RPMI7951 (cell line): ENCODE results near the gene WDR43. TPM values are rescaled to one million over a fixed set of nuclear protein-coding genes. Genes with fewer than 3 reads are reported as not detected.

Experiments
- DNase-seq: peaks from one replicate; pipeline ENCODE4 v3.0.0-alpha.2; 2012; ENCODE audit warnings: low read depth
- total RNA-seq: library from RNA; depleted of rRNA; stranded (reverse); fragments of >200 nt; shearing (Covaris generic); gene quantifications from 2 replicates; pipeline ENCODE4 v1.2.3, GENCODE V29; 2014; rRNA removed

Gene WDR43
- 42.5 and 49.0 TPM in 2 replicates for total RNA-seq

GRCh38 chr2:28894470-28895188, at the start of gene WDR43:
WDR43 (plus strand) TSS chr2:28894667; CDS start chr2:28894699, 32 bp downstream.
- DNase-seq: peak; percentile 99

GRCh38 chr2:28855193-28855592, 39.3 kb upstream of the WDR43 start:
- DNase-seq: no peak

- DNase-seq: no peak
Measured at GRCh38 chr2:28855977-28856376, 38.5 kb upstream of the WDR43 start.

- DNase-seq: peak; percentile 5
Measured at GRCh38 chr2:28868611-28869010, 25.9 kb upstream of the WDR43 start.

- no peak for DNase-seq
Measured at GRCh38 chr2:28869494-28870145, 24.8 kb upstream of the WDR43 start.

GRCh38 chr2:28870146-28870891, 24.1 kb upstream of the WDR43 start, which contains the start of gene TRMT61B:
TRMT61B (minus strand) TSS chr2:28870309; CDS start chr2:28870277, 32 bp downstream.
- peak; percentile 94 for DNase-seq

- DNase-seq: no peak
Measured at GRCh38 chr2:28871620-28872019, 22.8 kb upstream of the WDR43 start.

GRCh38 chr2:28880193-28880592, 14.3 kb upstream of the WDR43 start:
- DNase-seq: no peak

- no peak for DNase-seq
Measured at GRCh38 chr2:28893488-28893887, 979 bp upstream of the WDR43 start.

- DNase-seq: peak; percentile 26
Measured at GRCh38 chr2:28895189-28895893, 874 bp downstream of the WDR43 start.

GRCh38 chr2:28896906-28897305, 2.4 kb downstream of the WDR43 start:
- DNase-seq: peak; percentile 42

- no peak for DNase-seq
Measured at GRCh38 chr2:28898048-28898447, 3.6 kb downstream of the WDR43 start.

GRCh38 chr2:28901202-28901601, 6.7 kb downstream of the WDR43 start:
- no peak for DNase-seq

GRCh38 chr2:28901841-28902240, 7.4 kb downstream of the WDR43 start:
- no peak for DNase-seq

- no peak for DNase-seq
Measured at GRCh38 chr2:28902584-28902983, 8.1 kb downstream of the WDR43 start.

GRCh38 chr2:28904295-28904694, 9.8 kb downstream of the WDR43 start:
- peak; percentile 23 for DNase-seq

- DNase-seq: no peak
Measured at GRCh38 chr2:28904802-28905457, 10.5 kb downstream of the WDR43 start.

GRCh38 chr2:28905533-28905932, 11.1 kb downstream of the WDR43 start:
- no peak for DNase-seq

- DNase-seq: no peak
Measured at GRCh38 chr2:28906376-28906775, 11.9 kb downstream of the WDR43 start.

- DNase-seq: no peak
Measured at GRCh38 chr2:28906821-28907220, 12.4 kb downstream of the WDR43 start.

- DNase-seq: no peak
Measured at GRCh38 chr2:28908172-28908571, 13.7 kb downstream of the WDR43 start.
